ENCODE results near the gene TOMM20.
"Not testable (repeated sequence)": the region's sequence is repeated elsewhere in the genome, so short reads cannot be mapped to it uniquely, and the experiment has no call there.

TOMM20 gene

GRCh38 chr1:235100194-235100772 is 28.4 kb downstream of the TOMM20 start:
- no peak for DNase-seq

GRCh38 chr1:235098991-235099390 is 29.6 kb downstream of the TOMM20 start:
- no peak for DNase-seq

GRCh38 chr1:235098547-235098946 is 30.1 kb downstream of the TOMM20 start:
- DNase-seq, result no peak

- not testable (repeated sequence) for DNase-seq
These were observed 31.1 kb downstream of the TOMM20 start for GRCh38 chr1:235097501-235097900.

GRCh38 chr1:235095938-235096562 is 32.6 kb downstream of the TOMM20 start:
- DNase-seq, result no peak

GRCh38 chr1:235093696-235094592 is 34.7 kb downstream of the TOMM20 start:
- peak; percentile 23 for DNase-seq

- no peak for DNase-seq
These were observed 35.5 kb downstream of the TOMM20 start for GRCh38 chr1:235093013-235093695.

GRCh38 chr1:235092415-235092814 is 36.2 kb downstream of the TOMM20 start:
- DNase-seq, result not testable (repeated sequence)

- not testable (repeated sequence) for DNase-seq
These were observed 36.6 kb downstream of the TOMM20 start for GRCh38 chr1:235092045-235092406.

GRCh38 chr1:235091319-235092044 is 37.2 kb downstream of the TOMM20 start:
- DNase-seq, result not testable (repeated sequence)

GRCh38 chr1:235090406-235091069 is 38.1 kb downstream of the TOMM20 start:
- DNase-seq, result no peak

- DNase-seq, result no peak
These were observed 39.7 kb downstream of the TOMM20 start for GRCh38 chr1:235088907-235089306.

GRCh38 chr1:235088430-235088829 is 40.2 kb downstream of the TOMM20 start:
- no peak for DNase-seq

- DNase-seq, result no peak
These were observed 40.7 kb downstream of the TOMM20 start for GRCh38 chr1:235087906-235088305.

GRCh38 chr1:235085411-235086117 is 43.1 kb downstream of the TOMM20 start:
- DNase-seq, result not testable (repeated sequence)

- not testable (repeated sequence) for DNase-seq
These were observed 47.8 kb downstream of the TOMM20 start for GRCh38 chr1:235080788-235081187.

- not testable (repeated sequence) for DNase-seq
These were observed 48.4 kb downstream of the TOMM20 start for GRCh38 chr1:235080297-235080657.

- no peak for DNase-seq
These were observed 49.0 kb downstream of the TOMM20 start for GRCh38 chr1:235079443-235080296.

- DNase-seq, result no peak
These were observed 49.9 kb downstream of the TOMM20 start for GRCh38 chr1:235078480-235079381.
